UCSD-AML1 (cell line): ENCODE data around the gene GABRG3.

Experiments used
- DNase-seq: peaks from one replicate; lab custom pipeline; 2025; ENCODE audit not compliant: unreplicated experiment; lab: John Stamatoyannopoulos, UW

Gene GABRG3

DNA sequence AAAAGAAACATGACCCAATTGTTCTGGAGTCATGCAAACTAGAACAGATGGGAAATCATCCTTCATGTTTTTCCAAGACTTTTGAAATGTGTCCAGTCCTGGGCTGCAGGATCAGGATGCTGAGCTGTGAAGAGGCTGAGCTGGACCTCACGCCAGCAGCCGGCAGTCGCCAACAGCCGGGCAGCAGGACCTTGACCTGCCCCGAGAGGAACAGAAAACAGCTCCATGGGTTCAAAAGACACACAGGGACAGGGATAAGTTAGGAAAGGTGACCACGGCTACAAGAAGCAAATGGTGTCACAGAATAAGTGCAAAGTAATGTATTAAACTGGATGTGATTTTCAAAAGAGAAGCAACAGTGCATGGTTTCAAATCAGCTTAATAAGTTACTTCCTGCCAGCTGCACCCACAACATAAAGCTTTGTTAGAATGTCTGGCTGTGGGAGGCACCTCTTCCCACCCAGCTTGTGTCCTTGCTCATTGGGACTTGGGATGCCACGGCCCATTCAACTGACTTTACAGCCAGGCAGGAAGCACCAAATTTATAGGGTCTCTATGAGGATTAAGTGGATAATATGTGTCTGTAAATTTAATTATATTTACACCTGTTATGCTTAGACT, 266.4 kb downstream of the GABRG3 start:
- DNase-seq: no peak

DNA sequence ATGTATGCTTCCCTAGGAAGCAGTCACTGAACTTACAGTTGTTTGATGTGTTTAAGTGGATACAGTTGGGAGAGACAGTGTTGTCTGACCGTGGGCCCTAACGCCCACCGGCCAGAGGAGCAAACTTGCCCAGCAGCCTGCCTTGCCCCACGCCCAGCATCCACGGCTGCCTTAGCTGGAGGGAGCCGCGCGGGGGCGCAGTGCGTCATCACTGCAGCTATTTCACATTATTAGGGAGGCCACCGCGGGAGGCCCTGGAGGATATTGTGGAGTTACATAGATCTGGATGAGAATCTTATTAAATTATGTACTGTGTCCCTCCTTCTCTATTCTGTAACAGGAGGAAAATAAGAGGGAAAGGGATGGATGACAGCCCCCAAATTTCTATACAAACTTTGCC, 267.2 kb downstream of the GABRG3 start:
- DNase-seq: no peak

DNA sequence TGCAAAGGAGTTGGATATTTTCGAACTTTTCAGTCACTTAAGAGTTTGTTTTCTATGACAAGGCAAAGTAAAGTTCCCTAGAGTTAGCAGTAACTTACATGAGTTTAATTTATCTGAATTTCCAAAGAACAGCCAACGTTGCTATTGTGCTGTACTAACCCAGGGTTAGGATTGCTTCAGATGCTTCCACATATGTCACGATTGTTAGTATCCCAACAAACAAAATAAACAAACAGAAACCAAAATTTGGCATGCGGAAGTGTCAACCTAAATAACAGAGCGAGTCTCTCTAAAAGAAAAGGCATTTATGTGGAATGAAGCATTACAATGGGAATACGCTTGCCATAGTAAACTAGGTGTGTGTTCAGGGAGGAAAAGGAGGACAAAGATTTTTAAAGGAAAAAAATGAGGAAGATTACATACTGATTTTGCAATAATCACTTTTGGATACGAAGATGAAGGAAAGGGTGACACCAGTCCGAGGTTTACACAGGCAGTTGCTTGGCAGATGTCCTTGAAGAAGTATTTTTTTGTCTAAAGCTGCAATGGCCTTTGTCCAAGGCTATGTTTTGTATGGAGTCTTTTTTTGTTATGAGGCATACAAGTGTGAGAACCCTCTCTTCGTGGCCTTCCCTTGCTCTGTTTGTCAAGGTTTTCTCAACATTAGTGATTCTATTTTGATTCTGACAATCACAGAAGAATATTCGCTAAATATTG, 267.9 kb downstream of the GABRG3 start:
- no peak for DNase-seq

DNA sequence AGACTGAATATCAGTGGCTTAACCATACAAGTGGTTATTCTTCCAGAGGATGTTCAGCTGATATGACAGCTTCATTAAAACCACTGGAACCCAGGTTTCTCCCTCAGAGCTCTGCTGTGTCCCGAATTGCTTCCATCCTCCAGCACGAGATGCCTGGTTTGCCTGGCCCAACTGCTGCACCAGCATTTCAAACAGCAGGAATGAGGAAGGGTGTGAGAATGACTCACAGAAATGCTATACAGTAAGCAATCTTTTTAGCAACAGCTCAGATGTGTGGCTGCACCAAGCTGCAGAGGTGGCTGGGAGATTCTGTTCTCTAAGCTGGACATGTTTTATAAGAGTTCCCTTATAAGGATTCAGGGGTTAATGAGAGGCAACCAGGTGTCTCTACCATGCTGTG, 271.0 kb downstream of the GABRG3 start:
- DNase-seq: no peak

DNA sequence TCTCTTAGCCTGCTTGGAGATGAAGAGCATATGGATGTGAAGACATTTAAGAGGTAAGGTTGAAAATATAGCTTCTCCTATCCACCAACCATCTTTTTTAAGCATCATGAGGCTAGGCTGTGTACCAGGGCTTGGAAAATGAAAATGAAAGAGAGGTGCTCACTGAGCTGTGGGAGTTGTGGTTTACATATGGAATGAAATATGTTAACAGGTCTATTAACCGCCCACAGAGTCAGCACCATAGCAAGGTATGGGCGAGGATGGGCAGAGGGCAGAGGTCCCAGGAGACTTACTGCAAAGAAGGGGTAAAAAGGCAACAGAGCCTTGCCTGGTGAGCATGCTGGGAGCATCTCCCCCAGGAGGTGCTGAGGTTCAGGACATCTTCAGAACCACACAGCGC, 273.1 kb downstream of the GABRG3 start:
- DNase-seq: no peak

DNA sequence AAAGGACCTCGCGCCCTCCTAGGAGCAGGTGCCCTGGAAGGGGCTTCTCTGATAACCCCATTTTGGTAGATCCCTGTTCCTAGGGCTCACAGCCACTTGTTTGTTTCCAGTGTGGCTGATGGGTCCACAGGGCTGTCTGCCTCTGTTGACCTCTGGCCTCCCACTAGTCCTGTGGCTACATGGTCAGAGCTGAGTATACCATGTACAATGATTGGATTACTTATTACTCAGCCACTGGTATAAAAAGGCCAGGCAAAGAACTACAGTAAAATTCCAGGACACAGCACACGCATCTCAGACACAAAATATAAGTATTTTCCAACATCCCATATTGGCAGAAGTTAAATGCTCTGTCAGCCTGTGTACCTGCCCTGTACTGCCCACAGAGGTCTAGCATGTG, 277.3 kb downstream of the GABRG3 start:
- no peak for DNase-seq

DNA sequence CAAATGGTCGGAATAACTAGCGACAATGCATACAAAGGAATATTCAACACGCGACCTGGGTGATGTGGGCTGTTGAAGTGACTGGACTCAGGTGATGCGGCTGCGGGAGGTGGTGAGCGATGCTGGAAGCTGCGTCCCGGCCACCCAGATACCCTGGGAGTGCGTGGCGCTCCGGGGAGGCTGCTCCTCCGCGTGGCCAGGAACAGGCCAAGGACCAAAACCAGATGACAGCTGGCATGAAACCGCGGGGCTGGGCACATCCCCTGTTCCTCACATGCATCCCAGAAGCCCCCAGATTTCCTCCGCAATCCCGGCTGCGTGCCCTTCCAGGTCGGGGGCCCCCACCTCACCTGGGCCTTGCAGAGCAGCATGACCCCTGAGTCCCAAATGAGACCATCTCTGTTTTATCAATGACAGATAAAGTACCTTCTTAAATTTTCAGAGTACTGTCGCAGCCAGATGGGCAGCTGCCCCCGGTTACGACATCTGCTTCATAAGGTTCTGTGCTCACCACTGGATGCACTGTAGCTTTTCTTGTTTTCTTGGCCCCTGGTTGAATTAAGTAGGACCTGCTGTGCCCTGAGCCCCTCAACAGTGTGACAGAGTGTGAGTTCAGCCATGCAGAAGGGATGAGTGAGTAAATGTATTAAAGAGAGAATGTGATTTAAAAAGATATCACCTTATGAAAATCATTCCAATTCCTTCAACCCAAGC, 278.2 kb downstream of the GABRG3 start:
- no peak for DNase-seq

DNA sequence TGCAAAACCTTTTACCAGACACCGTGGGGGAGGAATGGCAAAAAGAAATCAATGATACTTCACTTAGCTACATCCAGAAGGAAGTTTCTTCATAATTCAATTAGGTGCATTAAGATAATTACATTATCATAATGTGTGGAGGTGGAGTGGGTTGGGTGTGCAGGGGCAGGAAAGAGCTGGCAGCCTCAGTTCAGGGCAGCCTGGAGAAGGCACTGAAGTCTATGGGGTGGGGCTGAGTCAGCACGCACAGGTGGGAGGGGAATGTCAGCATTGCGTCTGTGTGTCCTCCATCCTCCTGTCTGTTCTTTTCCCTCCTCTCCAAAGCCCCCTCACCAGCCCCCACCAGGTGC, 278.8 kb downstream of the GABRG3 start:
- no peak for DNase-seq

DNA sequence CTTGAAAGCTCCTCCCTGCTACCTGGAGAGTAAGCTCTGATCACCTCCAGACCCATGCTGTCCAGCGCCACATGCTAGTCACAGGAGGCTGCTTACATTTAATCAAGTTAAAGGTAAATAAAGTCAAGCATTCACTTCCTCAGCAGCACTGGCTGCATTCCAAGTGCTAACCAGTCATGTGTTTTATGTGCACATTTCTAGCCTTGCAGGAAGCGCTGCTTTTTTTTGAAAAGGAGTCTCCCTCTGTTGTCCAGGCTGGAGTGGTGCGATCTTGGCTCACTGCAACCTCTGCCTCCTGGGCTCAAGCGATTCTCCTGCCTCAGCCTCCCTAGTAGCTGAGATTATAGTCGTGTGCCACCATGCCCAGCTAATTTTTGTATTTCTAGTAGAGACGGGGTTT, 279.2 kb downstream of the GABRG3 start:
- DNase-seq: no peak

DNA sequence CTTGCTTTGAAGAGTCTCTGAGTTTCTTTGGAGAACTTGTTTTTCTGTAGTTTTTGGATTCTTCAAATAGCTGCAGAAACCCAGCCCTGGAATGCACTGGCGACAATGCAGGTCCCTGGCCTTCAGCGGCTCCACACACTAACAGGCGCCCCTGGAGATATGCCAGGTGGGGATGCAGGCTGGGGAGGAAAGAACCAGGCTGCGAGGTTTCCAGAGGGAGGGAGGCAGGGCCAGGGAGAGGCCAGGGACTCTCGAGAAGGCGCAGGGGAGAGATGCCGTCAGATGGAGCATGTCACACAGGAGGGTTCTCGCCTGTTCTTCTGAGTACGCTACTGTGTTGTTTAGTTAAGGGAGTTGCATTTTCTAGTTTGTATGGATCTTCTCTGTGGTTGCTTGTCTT, 283.1 kb downstream of the GABRG3 start:
- DNase-seq: no peak

DNA sequence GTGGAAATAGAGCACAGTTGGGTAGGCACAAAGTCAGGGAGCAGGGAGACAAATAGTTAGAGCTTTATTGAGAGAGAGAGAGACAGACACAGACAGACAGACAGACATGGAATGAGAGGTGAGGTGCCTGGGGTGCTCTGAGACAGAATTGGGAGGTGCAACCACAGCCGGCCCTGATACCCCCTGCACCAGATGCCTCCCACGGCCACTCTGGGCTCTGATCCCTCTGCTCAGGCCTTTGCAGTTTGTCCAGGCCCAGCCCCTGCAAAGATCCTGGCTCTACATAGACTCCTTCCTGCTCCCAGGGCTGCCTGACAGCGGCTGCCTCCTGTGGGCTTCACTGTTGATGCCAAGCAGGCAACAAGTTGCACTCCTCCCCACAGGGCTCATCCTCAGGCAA, 283.8 kb downstream of the GABRG3 start:
- no peak for DNase-seq

DNA sequence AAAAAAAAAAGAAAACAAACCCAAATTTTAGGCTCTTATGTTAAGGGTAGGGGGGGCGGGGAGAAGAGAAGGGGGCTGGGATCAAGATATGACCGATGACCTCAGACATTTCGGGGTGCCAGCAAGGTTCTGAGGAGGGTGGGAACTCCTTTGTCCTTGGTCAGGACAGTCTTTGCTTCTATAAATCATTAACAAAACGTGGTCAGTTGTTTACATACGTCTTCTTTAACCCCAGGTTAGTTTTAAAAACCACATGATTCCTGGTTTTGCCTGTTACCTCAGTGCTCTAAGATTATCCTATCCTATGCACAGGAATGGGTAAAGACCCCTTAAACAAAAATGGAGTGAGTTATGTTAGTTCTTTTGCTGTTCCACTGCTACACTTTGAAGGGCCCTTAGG, 285.5 kb downstream of the GABRG3 start:
- DNase-seq: no peak

DNA sequence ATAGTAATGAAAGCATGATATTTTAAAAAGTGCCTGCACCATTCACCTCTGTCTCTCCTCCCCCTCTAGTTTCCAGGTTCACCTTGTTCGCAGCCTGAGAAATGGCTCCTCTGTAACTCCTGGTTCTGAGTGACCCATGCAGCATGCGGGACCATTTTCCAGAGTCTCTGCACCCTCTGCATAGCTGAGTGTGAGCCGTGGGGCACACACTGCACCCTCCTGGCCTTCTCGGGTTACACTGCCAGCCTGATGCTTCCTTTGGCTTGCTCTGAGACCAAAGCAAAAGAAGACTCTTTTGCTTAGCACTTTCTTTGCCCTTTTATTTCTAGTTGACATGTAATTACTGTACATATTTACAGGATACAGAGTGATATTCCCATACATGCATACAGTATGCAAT, 287.3 kb downstream of the GABRG3 start:
- DNase-seq: no peak

DNA sequence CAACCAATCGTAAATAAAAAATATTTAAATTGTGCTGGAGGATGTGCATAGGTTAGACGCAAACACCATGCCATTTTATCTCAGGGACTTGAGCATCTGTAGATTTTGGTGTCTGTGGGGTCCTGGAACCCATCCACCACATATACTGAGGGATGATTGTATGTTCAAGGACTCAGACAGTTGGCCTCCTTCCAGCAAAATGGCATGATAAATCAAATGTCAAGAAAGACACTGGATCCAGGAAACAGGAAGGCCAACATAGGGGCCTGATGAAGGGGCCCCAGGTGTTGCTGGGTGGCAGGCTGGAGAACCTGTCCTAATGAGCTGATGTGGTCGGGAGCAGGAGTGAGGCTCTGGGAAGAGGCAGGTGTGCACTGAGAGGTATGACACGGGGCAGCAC, 289.5 kb downstream of the GABRG3 start:
- DNase-seq: no peak

DNA sequence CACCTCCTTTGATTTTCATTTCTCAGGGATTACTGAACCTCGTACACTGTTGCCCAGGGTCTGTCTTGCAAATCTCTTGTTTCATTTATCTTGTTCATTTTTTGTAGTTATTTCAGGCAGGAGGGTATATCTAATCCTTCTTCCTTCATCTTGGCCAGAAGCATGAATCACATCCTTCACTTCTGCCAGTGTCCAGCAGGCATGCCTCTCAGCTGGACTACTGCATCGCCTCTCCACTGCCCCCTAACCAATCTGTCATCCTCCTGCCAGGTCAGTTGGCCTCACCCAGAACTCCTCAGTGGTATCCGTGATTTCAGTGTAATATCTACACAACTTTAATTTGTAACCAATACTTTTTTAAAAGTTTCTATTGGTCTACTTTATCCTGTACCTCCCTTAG, 297.9 kb downstream of the GABRG3 start:
- DNase-seq: no peak

DNA sequence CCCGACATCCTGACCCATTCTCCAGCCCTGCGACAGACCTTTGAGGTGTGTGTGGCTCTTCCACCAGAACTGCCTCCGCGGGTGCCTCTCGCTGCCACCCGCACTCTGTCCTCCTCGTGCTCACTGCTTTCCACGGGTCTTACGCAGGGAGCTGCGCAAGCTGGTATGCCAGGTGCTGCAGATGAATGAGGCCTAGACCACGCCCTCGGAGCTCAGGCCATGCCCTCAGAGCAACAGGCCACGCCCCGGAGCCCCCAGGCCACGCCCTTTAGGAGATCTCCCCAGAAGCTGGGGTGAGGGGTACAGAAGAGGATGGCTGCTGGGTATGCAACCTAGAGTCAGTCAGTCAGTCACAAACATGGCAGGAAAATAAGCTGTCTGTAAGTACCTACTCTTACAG, 300.3 kb downstream of the GABRG3 start:
- no peak for DNase-seq

DNA sequence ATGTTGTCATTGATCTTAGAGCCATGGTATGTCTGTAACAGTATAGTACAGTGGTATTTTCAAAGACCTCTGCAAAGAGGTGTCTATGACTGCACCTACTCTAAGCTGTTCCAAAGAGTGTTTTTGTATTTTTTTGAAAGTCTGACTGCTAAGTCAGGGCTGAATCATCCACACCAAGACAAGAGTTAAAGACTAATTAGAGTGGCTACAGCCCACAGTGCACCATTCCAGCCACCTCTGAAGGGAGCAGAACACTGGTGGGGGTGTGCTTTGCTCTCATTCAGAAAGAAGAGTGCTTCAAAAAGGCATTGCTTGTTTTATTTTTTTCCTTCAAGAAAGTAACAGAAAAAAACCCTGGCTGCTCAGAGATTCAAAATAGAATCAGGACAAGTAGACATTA, 301.4 kb downstream of the GABRG3 start:
- DNase-seq: no peak

DNA sequence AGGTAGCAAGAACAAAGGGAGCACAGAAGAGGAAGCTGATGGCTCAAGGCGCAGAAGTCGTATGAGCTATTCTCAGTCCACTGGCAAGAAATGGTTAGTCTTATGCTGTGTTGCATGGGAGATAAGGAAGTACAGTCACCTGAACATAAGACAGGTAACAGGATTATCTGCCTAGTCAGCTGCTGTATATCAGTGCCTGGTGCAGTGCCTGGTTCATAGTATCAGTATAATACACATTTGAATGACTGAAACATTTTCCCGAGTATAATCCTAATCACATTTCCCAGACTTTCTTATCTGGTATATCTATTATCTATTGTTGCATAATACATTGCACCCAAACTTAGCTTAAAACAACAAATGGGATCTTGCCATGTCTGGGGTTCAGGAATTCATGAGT, 302.5 kb downstream of the GABRG3 start:
- no peak for DNase-seq

DNA sequence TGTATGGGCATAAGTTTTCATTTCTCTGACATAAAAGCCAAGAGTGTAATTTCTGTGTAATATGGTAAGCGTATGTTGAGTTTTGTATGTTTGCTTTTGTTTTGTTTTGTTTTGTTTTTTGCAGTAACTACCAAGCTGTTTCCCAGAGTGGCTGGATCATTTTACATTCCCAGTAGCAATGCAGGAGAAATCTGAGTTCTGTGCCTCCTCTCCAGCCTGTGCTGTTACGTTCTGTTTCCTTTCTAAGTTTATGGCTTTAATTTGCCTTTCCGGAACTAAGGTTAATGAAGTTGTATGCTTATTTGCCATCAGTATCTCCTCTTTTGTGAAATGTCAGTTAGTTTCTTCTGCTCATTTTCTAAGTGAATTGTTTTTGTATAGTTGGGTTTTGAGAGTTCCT, 307.8 kb downstream of the GABRG3 start:
- DNase-seq: no peak

DNA sequence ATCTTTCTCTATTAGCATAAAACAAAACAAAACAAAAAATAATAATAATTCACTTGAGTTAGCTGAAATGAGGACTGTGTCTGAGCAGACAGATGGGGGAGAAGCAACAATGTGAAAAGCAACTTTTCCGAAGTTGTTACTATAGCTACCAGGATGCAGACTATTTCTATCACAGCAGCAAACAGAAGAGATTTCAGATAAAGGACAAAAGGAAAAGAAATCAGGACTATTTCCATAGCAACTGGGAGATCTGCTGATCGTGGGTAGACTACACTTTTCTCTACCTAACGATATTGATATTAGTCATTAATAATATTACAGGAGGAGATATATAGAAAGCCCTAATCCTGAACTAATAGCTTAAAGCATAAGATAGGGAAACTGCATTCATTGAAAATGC, 321.7 kb downstream of the GABRG3 start:
- no peak for DNase-seq

DNA sequence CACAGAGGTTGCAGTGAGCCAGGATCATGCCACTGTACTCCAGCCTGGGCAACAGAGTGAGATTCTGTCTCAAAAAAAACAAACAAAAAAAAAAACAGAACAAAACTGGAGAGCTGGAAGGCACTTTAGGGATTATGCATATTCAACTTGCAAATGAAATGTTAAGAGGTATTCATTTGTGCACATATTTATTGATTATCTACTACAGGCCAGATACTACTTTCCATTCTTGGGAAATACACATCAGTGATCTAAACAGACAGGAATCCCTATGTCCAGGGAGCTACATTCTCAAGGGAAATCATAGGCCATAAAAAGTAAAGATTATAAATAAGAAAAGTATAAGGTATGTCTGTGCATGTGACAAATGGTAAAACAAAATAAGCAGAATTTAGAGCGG, 322.6 kb downstream of the GABRG3 start:
- DNase-seq: no peak

DNA sequence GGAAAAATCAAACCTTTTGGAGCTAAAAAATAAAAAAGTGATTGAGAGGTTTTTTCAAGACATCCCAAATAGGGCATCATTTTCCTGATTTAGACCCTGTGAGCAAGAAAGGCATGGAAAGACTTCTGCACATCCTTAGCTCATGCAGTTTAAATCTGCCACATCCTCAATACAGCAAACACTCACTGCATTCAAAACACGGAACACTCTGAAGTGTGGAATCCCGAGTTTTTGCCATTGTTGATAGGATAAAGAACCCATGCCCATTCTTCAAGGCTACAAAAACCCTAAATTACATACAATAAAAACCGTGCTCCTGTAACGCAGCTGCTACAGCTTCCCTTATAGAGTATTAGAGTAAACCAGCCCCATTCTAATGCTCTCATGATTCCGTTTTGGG, 346.8 kb downstream of the GABRG3 start:
- no peak for DNase-seq

DNA sequence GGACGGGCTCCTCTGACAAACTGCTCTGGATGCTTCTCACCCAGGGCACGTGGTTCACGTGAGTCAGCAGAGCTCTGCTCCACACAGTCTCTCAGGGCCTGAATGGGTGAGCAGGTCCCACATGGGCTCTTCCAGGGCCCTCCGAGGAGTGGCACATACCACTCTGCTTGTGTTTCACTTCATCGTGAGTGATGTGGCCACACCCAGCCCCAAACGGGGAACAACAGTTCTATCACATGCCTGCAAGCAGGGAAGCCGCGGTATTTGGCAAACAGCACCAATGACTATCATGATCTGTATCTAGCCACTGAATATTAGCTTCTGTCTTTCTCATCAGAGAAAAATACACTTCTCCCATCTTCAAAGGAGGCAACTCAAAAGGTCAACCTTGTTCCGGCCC, 352.8 kb downstream of the GABRG3 start:
- no peak for DNase-seq
